Astrocyte of the cerebellum (primary cell): ENCODE data around the gene RNF112.
"Not testable (repeated sequence)": the region's sequence is repeated elsewhere in the genome, so short reads cannot be mapped to it uniquely, and the experiment has no call there.

Experiments used
- DNase-seq: peaks from one replicate; pipeline ENCODE4 v3.0.0-alpha.2; 2011; ENCODE audit warnings: low read depth
- H3K4me3 ChIP-seq: 2 replicates; pipeline ENCODE4 v1.5.1; 2011; ENCODE audit warnings: mild to moderate bottlenecking, low read depth, low read length, moderate library complexity
- in situ Hi-C: cut with HindIII; loops from 2 replicates; pipeline ENCODE4 v1.10.0; 2017; ENCODE audit warnings: low sequenced_read_pairs
- TF ChIP-seq, protein P1 (sequence below): IDR thresholded peaks from 2 replicates; pipeline ENCODE4 v1.5.1; 2012; ENCODE audit warnings: low read length, low read depth, moderate library complexity, mild to moderate bottlenecking; ENCODE audit errors: missing control alignments

Gene RNF112

DNA sequence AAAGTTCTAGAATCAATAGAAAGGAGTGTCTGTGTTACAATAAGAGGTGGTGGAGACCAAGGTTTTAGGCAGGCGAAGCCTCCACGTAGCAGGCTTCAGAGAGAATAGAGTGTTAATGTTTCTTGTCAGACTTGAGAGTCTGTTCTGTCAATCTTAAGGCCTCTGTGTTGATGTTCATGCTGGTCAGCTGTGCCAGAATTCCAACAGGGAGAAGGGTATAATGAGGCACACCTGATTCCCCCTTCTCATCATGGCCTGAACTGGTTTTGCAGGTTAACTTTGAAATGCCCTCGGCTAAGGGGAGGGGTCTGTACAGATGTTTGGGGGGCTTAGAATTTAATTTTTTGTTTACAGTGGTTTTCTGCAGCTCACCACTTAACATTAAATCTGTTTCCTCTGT, 46.0 kb downstream of the RNF112 start:
- no peak overlapping the region for H3K4me3 ChIP-seq
- TF ChIP-seq, protein P1, sequence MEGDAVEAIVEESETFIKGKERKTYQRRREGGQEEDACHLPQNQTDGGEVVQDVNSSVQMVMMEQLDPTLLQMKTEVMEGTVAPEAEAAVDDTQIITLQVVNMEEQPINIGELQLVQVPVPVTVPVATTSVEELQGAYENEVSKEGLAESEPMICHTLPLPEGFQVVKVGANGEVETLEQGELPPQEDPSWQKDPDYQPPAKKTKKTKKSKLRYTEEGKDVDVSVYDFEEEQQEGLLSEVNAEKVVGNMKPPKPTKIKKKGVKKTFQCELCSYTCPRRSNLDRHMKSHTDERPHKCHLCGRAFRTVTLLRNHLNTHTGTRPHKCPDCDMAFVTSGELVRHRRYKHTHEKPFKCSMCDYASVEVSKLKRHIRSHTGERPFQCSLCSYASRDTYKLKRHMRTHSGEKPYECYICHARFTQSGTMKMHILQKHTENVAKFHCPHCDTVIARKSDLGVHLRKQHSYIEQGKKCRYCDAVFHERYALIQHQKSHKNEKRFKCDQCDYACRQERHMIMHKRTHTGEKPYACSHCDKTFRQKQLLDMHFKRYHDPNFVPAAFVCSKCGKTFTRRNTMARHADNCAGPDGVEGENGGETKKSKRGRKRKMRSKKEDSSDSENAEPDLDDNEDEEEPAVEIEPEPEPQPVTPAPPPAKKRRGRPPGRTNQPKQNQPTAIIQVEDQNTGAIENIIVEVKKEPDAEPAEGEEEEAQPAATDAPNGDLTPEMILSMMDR: no peak
- no peak for DNase-seq
- in situ Hi-C loops: loop anchor here (5.0 kb wide), 1 partner anchor 95 kb away; the partner anchor contains the start of gene B9D1

DNA sequence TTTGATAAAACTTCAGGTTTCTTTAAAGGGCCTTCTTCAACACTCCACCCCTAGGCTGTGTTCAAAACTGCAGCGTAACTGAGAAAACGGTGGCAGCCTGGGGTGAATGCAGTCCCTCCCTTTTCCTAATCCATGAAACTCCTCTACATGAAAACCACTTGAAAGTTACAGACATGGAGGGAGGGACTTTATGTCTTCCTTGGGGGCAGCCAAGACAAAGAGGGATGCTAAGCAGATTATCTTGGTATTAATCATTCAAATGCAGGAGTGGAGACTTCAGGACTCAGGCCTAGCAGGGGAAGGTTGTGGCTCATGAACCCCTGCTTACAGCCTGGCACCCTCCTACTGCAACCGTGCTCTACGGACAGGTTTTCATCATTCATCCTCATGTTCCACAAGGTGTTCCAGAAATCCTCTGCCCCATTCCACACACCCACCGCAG, 46.8 kb downstream of the RNF112 start:
- no peak for DNase-seq
- in situ Hi-C loops: loop anchor here (5.0 kb wide), 1 partner anchor 96 kb away; the partner anchor contains the start of gene B9D1
- H3K4me3 ChIP-seq: no peak overlapping the region
- TF ChIP-seq, protein P1: no peak

DNA sequence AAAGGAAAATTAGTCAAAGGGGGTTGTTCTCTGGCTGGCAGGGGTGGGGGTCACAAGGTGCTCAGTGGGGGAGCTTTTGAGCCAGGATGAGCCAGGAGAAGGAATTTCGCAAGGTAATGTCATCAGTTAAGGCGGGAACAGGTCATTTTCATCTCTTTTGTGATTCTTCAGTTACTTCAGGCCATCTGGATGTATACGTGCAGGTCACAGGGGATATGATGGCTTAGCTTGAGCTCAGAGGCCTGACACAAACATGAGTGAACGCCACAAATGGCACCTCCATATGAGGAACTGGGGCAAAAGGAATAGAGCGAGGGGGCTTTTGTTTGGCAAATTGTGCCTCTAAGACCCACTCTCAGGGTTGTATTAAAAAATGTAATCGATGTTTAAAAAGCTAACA, 47.4 kb downstream of the RNF112 start:
- DNase-seq, H3K4me3 ChIP-seq: not testable (repeated sequence)
- in situ Hi-C loops: loop anchor here (5.0 kb wide), 1 partner anchor 96 kb away; the partner anchor contains the start of gene B9D1

DNA sequence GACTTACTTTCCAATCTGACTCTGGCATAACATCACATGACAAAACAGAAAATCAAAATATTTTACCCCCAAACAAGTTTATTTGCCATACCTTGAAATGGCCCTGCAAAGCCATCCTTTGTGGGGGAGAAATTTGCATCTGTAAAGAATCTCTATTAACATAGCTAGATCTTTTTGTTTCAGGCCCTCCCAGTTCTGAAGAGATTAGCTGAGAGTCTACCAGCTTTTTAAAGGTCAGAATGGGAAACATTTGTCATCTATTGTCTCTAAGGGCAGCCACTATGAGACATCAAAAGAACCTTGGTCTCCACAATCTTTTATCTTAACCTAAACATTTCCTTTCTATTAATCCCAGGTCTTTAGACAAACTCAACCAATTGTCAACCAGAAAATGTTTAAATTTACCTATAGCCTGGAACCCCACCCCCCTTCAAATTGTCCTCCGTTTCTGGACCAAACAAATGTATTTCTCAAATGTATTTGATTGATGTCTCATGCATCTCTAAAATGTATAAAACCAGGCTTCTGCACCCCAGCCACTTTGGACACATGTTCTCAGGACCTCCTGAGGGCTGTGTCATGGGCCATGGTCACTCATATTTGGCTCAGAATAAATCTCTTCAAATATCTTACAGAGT, 48.1 kb downstream of the RNF112 start:
- in situ Hi-C loops: loop anchor here (5.0 kb wide), 1 partner anchor 97 kb away; the partner anchor contains the start of gene B9D1
- not testable (repeated sequence) for H3K4me3 ChIP-seq, DNase-seq

DNA sequence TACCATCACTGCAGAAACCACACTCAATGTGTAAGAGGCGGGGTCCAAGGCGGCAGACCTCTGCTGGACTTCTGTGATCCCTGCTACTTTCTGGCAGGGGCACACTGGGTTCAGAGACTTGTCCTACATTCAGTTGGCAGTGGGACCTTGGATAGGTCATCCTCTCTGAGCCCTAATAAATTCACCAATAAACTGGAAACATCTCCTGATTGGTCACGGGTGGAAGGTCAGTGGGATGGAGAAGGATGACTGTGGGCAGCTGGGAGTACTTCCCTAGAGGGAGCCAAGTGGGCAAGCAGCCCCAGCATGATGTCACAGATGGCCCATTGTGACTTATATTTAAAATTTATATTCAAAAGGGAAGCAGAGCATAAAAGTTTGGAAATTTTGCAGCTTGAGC, 49.7 kb downstream of the RNF112 start:
- no peak overlapping the region for H3K4me3 ChIP-seq
- in situ Hi-C loops: loop anchor here (10.0 kb wide), 1 partner anchor 166 kb away; no protein-coding TSS in a partner anchor
- no peak for DNase-seq
- TF ChIP-seq, protein P1: no peak

DNA sequence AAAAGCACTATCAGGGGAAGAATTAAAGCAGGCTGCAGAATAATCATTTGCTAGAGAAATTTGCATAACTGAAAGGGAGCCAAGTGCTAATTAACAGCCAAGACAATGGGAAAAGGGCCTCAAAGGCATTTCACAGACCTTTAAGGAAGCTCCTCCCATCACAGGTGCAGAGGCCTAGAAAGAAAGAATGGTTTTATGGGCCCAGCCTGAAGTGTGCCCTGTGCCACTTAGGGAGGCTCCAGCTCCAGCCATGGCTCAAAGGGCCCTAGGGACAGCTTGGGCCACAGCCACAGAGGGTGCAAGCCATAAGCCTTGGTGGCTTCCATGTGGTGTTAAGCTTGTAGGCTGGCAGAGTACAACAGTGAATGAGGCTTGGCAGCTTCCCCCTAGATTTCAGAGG, 50.1 kb downstream of the RNF112 start:
- in situ Hi-C loops: loop anchor here (10.0 kb wide), 1 partner anchor 166 kb away; no protein-coding TSS in a partner anchor
- DNase-seq: no peak
- H3K4me3 ChIP-seq: no peak overlapping the region
- TF ChIP-seq, protein P1: no peak

DNA sequence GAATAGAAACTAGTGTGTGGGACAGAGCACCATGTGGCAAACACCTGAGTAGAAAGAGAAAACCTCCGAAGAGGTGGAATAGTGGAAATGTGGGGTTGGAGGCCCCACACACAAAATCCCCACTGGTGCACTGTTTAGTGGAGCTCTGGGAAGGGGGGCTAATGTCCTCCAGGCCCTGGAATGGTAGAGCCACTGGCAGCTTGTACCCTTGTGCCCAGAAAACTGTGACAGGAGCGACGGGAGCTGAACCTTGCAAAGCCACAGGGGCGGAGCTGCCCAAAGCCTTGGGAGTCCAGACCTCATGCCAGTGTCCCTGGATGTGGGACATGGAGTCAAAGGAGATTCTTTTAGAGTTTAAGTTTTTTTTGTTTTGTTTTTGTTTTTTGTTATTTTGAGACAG, 50.6 kb downstream of the RNF112 start:
- TF ChIP-seq, protein P1: no peak
- H3K4me3 ChIP-seq: no peak overlapping the region
- DNase-seq: no peak
- in situ Hi-C loops: loop anchor here (10.0 kb wide), 1 partner anchor 167 kb away; no protein-coding TSS in a partner anchor

DNA sequence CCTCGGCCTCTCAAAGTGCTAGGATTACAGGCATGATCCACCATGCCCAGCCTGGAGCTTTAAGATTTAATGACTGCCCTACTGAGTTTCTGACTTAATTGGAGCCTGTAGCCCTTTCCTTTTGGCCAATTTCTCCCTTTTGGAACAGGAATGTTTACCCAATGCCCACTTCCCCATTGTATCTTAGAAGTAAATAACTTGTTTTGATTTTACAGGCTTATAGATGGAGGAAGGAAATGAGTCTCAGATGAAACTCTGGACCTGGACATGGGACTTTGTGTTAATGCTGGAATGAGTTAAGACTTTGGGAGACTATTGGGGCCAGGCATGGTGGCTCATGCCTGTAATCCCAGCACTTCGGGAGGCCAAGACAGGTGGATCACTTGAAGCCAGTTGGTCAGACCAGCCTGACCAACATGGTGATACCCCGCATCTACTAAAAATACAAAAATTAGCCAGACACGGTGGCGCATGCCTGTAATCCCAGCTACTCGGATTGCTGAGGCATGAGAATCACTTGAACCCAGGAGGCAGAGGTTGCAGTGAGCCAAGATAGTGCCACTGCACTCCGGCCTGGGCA, 51.5 kb downstream of the RNF112 start:
- not testable (repeated sequence) for H3K4me3 ChIP-seq, DNase-seq
- in situ Hi-C loops: loop anchor here (10.0 kb wide), 1 partner anchor 168 kb away; no protein-coding TSS in a partner anchor
